ENCODE measurements around the gene RPTOR. TPM values are rescaled to one million over a fixed set of nuclear protein-coding genes. Genes with fewer than 3 reads are reported as not detected.
A peak's percentile ranks its signal among the peaks of the same experiment; 100 is the strongest.

The RPTOR gene
- total RNA-seq, 1 donor from 2014 or later = 21.8 TPM

- Histone ChIP-seq H3K27me3 (ENCODE audit: low read depth) (no peaks in the 10 kb centered on the region), H3K9me3 (replicated peaks) (no peaks in the 10 kb centered on the region), H3K27ac (replicated peaks) (no peak overlapping the region), H3K36me3 (peaks cover 6% of the 10 kb centered on the region), H3K4me3 (no peak overlapping the region), H3K4me1 (peaks cover 12% of the 10 kb centered on the region)
- no peak for TF ChIP-seq CTCF (IDR thresholded peaks at IDR 0.05; ENCODE audit: borderline replicate concordance)
- intact Hi-C loops (cut with micrococcal nuclease) = no loop called here
- no peak for DNase-seq
These were observed 234.1 kb downstream of the RPTOR start for GRCh38 chr17:80778716-80779115.

GRCh38 chr17:80779336-80779735 lies 234.7 kb downstream of the RPTOR start:
- intact Hi-C loops (cut with micrococcal nuclease) = no loop called here
- Histone ChIP-seq H3K27ac (replicated peaks) (no peak overlapping the region), H3K36me3 (peaks cover 6% of the 10 kb centered on the region), H3K27me3 (ENCODE audit: low read depth) (no peaks in the 10 kb centered on the region), H3K9me3 (replicated peaks) (no peaks in the 10 kb centered on the region), H3K4me3 (no peak overlapping the region), H3K4me1 (peaks cover 12% of the 10 kb centered on the region)
- DNase-seq = no peak
- no peak for TF ChIP-seq CTCF (IDR thresholded peaks at IDR 0.05; ENCODE audit: borderline replicate concordance)

- no peak overlapping the region for H3K27ac ChIP-seq (replicated peaks)
- no peak for DNase-seq
These were observed 235.3 kb downstream of the RPTOR start for GRCh38 chr17:80779961-80780380.

GRCh38 chr17:80780381-80781198 lies 236.0 kb downstream of the RPTOR start:
- H3K4me1 ChIP-seq = peaks cover 12% of the 10 kb centered on the region
- H3K27ac ChIP-seq (replicated peaks) = no peak overlapping the region
- no peaks in the 10 kb centered on the region for H3K27me3 ChIP-seq (ENCODE audit: low read depth)
- H3K9me3 ChIP-seq (replicated peaks) = no peaks in the 10 kb centered on the region
- intact Hi-C loops (cut with micrococcal nuclease) = no loop called here
- peaks cover 6% of the 10 kb centered on the region for H3K36me3 ChIP-seq
- no peak for DNase-seq
- no peak overlapping the region for H3K4me3 ChIP-seq
- no peak for TF ChIP-seq CTCF (IDR thresholded peaks at IDR 0.05; ENCODE audit: borderline replicate concordance)

More at GRCh38 chr17:80779961-80780380, 235.3 kb downstream of the RPTOR start:
- intact Hi-C loops (cut with micrococcal nuclease) = no loop called here
- TF ChIP-seq CTCF (IDR thresholded peaks at IDR 0.05; ENCODE audit: borderline replicate concordance) = no peak
- H3K36me3 ChIP-seq = peaks cover 6% of the 10 kb centered on the region
- H3K4me1 ChIP-seq = peaks cover 12% of the 10 kb centered on the region
- H3K4me3 ChIP-seq = no peak overlapping the region
- no peaks in the 10 kb centered on the region for H3K27me3 ChIP-seq (ENCODE audit: low read depth)
- H3K9me3 ChIP-seq (replicated peaks) = no peaks in the 10 kb centered on the region

- intact Hi-C loops (cut with micrococcal nuclease) = no loop called here
- DNase-seq = no peak
- Histone ChIP-seq H3K4me1 (peaks cover 12% of the 10 kb centered on the region), H3K9me3 (replicated peaks) (no peaks in the 10 kb centered on the region), H3K27me3 (ENCODE audit: low read depth) (no peaks in the 10 kb centered on the region), H3K36me3 (peaks cover 6% of the 10 kb centered on the region), H3K4me3 (no peak overlapping the region), H3K27ac (replicated peaks) (peak overlapping the region; percentile 16)
- no peak for TF ChIP-seq CTCF (IDR thresholded peaks at IDR 0.05; ENCODE audit: borderline replicate concordance)
These were observed 236.6 kb downstream of the RPTOR start for GRCh38 chr17:80781211-80781610.
